HCT116 (cell line): ENCODE measurements around the gene DLG2. TPM values are rescaled to one million over a fixed set of nuclear protein-coding genes. Genes with fewer than 3 reads are reported as not detected.

Experiments
- ATAC-seq: fragments of 200-7000 bp; cut with Tn5 transposase; 2 replicates; pipeline ENCODE4 v1.9.1; 2020; ENCODE audit warnings: mild to moderate bottlenecking, moderate library complexity
- BruUV-seq: library from RNA; stranded (reverse); fragments of 400-500 nt; replicated peaks from 2 replicates; lab custom pipeline; 2021; lab: Mats Ljungman, UMichigan
- CTCF ChIA-PET: fragments of 300-600 bp; sonication (Branson Sonifier 250); formaldehyde crosslinking; loops from one replicate; lab custom pipeline; 2021; ENCODE audit warnings: antibody characterized with exemption; lab: Charles Lee
- POLR2A ChIA-PET: fragments of 300-600, 350-600 bp; sonication (Branson Sonifier 250); formaldehyde crosslinking; loops from one replicate; lab custom pipeline; 2021; ENCODE audit warnings: antibody characterized with exemption; lab: Charles Lee
- RAD21 ChIA-PET, 2 experiments: fragments of 300-600 bp; sonication (Branson Sonifier 250); formaldehyde crosslinking; loops; one replicate each; lab custom pipeline; 2023; ENCODE audit warnings: low total read pairs in 2 of 2; ENCODE audit not compliant: uncharacterized antibody in 2 of 2, unreplicated experiment in 2 of 2, low non-redundant PET in 1 of 2; lab: Charles Lee
- DNase-seq: peaks from one replicate; pipeline ENCODE4 v3.0.0-alpha.2; 2010; ENCODE audit warnings: low read depth, low spot score
- H2AFZ ChIP-seq: fragments of 200-600 bp; shearing (Covaris generic), sonication (generic); 2 replicates; pipeline ENCODE4 v1.6.1; 2017; ENCODE audit warnings: low read depth, mixed run types, mixed read lengths, antibody characterized with exemption, low read length; ENCODE audit not compliant: poor library complexity, severe bottlenecking
- H3K27ac ChIP-seq: 2 replicates; pipeline ENCODE4 v1.5.1; 2012; ENCODE audit warnings: low read depth, low read length
- H3K27me3 ChIP-seq: fragments of 200-600 bp; sonication (generic); 2 replicates; pipeline ENCODE4 v1.6.1; 2016; ENCODE audit warnings: mixed run types, low read length, mixed read lengths; ENCODE audit not compliant: insufficient read depth
- H3K36me3 ChIP-seq, 2 experiments: fragments of 200-500 bp in 1 of 2; fragments of 200-600 bp in 1 of 2; sonication (Bioruptor generic) in 1 of 2; sonication (generic) in 1 of 2; 2 replicates each; pipeline versions ENCODE4 v1.5.1 to v1.6.1; 2014 to 2016; ENCODE audit warnings: low read length in 2 of 2, inconsistent platforms in 1 of 2, mixed read lengths in 1 of 2, mixed run types in 1 of 2; ENCODE audit not compliant: insufficient read depth in 2 of 2, control insufficient read depth in 1 of 2
- H3K4me1 ChIP-seq, 2 experiments: fragments of 200-600 bp in 1 of 2; sonication (generic) in 1 of 2; 2 replicates each; pipeline versions ENCODE4 v1.5.1 to v1.6.1; 2012 to 2017; ENCODE audit warnings: low read length in 2 of 2, inconsistent platforms in 1 of 2, mild to moderate bottlenecking in 1 of 2, mixed read lengths in 1 of 2, mixed run types in 1 of 2, moderate library complexity in 1 of 2; ENCODE audit not compliant: insufficient read depth in 2 of 2, control insufficient read depth in 1 of 2
- H3K4me2 ChIP-seq: fragments of 200-600 bp; sonication (generic); 2 replicates; pipeline ENCODE4 v1.6.1; 2017; ENCODE audit warnings: mixed run types, low read length, mixed read lengths
- H3K4me3 ChIP-seq, 2 experiments: fragments of 200-600 bp in 1 of 2; sonication (generic) in 1 of 2; replicated peaks in 1 of 2; 2 replicates each; pipeline ENCODE4 v1.5.1; 2011 to 2016; ENCODE audit warnings: low read length in 2 of 2, control low read depth in 1 of 2, low read depth in 1 of 2, mild to moderate bottlenecking in 1 of 2, mixed read lengths in 1 of 2, mixed run types in 1 of 2
- H3K79me2 ChIP-seq: fragments of 200-600 bp; sonication (generic); 2 replicates; pipeline ENCODE4 v1.6.1; 2017; ENCODE audit warnings: mild to moderate bottlenecking, mixed run types, low read length, moderate library complexity, mixed read lengths; ENCODE audit not compliant: insufficient read depth
- H3K9ac ChIP-seq: fragments of 200-600 bp; sonication (generic); 2 replicates; pipeline ENCODE4 v1.6.1; 2016; ENCODE audit warnings: low read length, mixed read lengths
- H3K9me2 ChIP-seq: fragments of 200-600 bp; sonication (generic), shearing (Covaris generic); 2 replicates; pipeline ENCODE4 v1.6.1; 2017; ENCODE audit warnings: mixed run types, mild to moderate bottlenecking, moderate library complexity; ENCODE audit not compliant: insufficient read depth
- H3K9me3 ChIP-seq, 2 experiments: fragments of 200-500 bp in 1 of 2; fragments of 200-600 bp in 1 of 2; sonication (Bioruptor generic) in 1 of 2; sonication (generic) in 1 of 2; 2 replicates each; pipeline ENCODE4 v1.6.1; 2014 to 2017; ENCODE audit warnings: low read length in 2 of 2, mixed read lengths in 2 of 2, inconsistent platforms in 1 of 2, low read depth in 1 of 2, mild to moderate bottlenecking in 1 of 2, mixed run types in 1 of 2, moderate library complexity in 1 of 2; ENCODE audit not compliant: control insufficient read depth in 1 of 2, insufficient read depth in 1 of 2
- H4K20me1 ChIP-seq: fragments of 200-600 bp; sonication (generic), shearing (Covaris generic); 2 replicates; pipeline ENCODE4 v1.6.1; 2017; ENCODE audit warnings: mixed run types, mild to moderate bottlenecking, moderate library complexity; ENCODE audit not compliant: insufficient read depth
- CBX3 ChIP-seq: IDR thresholded peaks from 2 replicates; pipeline ENCODE4 v1.6.1; 2012; ENCODE audit warnings: low read depth
- CEBPB ChIP-seq: IDR thresholded peaks from 2 replicates; pipeline ENCODE4 v1.6.1; 2012; ENCODE audit warnings: low read depth
- ELF1 ChIP-seq: IDR thresholded peaks from 2 replicates; pipeline ENCODE4 v1.6.1; 2012; ENCODE audit warnings: low read depth, borderline replicate concordance
- EZH2 ChIP-seq: fragments of 200-600 bp; sonication (generic); IDR thresholded peaks from 2 replicates; pipeline ENCODE4 v1.6.1; 2017; ENCODE audit warnings: antibody characterized with exemption, mixed run types
- EZH2phosphoT487 ChIP-seq: fragments of 200-600 bp; IDR thresholded peaks from 2 replicates; pipeline ENCODE4 v1.6.1; 2018; ENCODE audit warnings: antibody characterized with exemption, borderline replicate concordance
- FOSL1 ChIP-seq: IDR thresholded peaks from 2 replicates; pipeline ENCODE4 v1.6.1; 2012; ENCODE audit warnings: low read depth
- MAX ChIP-seq: IDR thresholded peaks from 2 replicates; pipeline ENCODE4 v1.6.1; 2012
- RAD21 ChIP-seq: IDR thresholded peaks from 2 replicates; pipeline ENCODE4 v1.6.1; 2012; ENCODE audit warnings: low read depth, mild to moderate bottlenecking
- SIN3A ChIP-seq: IDR thresholded peaks from 2 replicates; pipeline ENCODE4 v1.6.1; 2012; ENCODE audit warnings: low read depth
- SP1 ChIP-seq: IDR thresholded peaks from 2 replicates; pipeline ENCODE4 v1.6.1; 2012; ENCODE audit warnings: low read depth
- SRF ChIP-seq: IDR thresholded peaks from 2 replicates; pipeline ENCODE4 v1.6.1; 2012; ENCODE audit warnings: low read depth
- TCF7L2 ChIP-seq: IDR thresholded peaks from 2 replicates; pipeline ENCODE4 v1.7.0; 2011; ENCODE audit warnings: borderline replicate concordance, inconsistent platforms; ENCODE audit not compliant: insufficient read depth, insufficient read length; ENCODE audit errors: extremely low read depth
- ZBTB33 ChIP-seq: IDR thresholded peaks from 2 replicates; pipeline ENCODE4 v1.6.1; 2011; ENCODE audit warnings: mild to moderate bottlenecking, low read length, moderate library complexity; ENCODE audit not compliant: insufficient replicate concordance; ENCODE audit errors: extremely low read depth
- ZFX ChIP-seq: fragments of 450-650 bp; IDR thresholded peaks from 2 replicates; pipeline ENCODE4 v1.6.1; 2017
- intact Hi-C: fragments of 100-400 bp; cut with micrococcal nuclease; formaldehyde crosslinking; loops from 2 replicates; pipeline ENCODE4 v1.10.0; 2022
- total RNA-seq: library from RNA; stranded (reverse); gene quantifications from one replicate; pipeline ENCODE4 v1.2.1, GENCODE V29; 2021; ENCODE audit not compliant: unreplicated experiment
- TF ChIP-seq, protein P1 (sequence below): IDR thresholded peaks from 2 replicates; pipeline ENCODE4 v1.6.1; 2012; ENCODE audit warnings: low read depth

DLG2 gene
- total RNA-seq, 1 experiment from 2014 or later, result 2.4 TPM

GRCh38 chr11:85098996-85099395 lies 528.1 kb downstream of the DLG2 start:
- intact Hi-C loops, result no loop called here
- CTCF ChIA-PET, result no interaction called here
- no peaks in the 10 kb centered on the region for H3K79me2 ChIP-seq

GRCh38 chr11:85096939-85097338 lies 530.2 kb downstream of the DLG2 start:
- no TSS peak for BruUV-seq
- Histone ChIP-seq H4K20me1 (no peaks in the 10 kb centered on the region), H3K36me3 (no peaks in the 10 kb centered on the region), H2AFZ (no peak overlapping the region), H3K4me3 (no peak overlapping the region), H3K27ac (no peak overlapping the region), H3K4me1 (no peaks in the 10 kb centered on the region), H3K79me2 (no peaks in the 10 kb centered on the region), H3K4me2 (no peak overlapping the region), H3K27me3 (0 out of 2 replicates have a peak, but pooled peaks cover 3% of the 10 kb centered on the region), H3K9me3 (no peaks in the 10 kb centered on the region), H3K9ac (no peak overlapping the region), H3K9me2 (no peaks in the 10 kb centered on the region)
- intact Hi-C loops, result no loop called here
- ChIA-PET RAD21 (no interaction called here), CTCF (no interaction called here), POLR2A (no interaction called here)
- DNase-seq (no peak), ATAC-seq (no peak)
- TF ChIP-seq ZBTB33 (no peak), MAX (no peak), ELF1 (no peak), CBX3 (no peak), SRF (no peak), ZFX (no peak), RAD21 (no peak), FOSL1 (no peak), CEBPB (no peak), EZH2 (no peak), TCF7L2 (no peak)
- TF ChIP-seq, protein P1, sequence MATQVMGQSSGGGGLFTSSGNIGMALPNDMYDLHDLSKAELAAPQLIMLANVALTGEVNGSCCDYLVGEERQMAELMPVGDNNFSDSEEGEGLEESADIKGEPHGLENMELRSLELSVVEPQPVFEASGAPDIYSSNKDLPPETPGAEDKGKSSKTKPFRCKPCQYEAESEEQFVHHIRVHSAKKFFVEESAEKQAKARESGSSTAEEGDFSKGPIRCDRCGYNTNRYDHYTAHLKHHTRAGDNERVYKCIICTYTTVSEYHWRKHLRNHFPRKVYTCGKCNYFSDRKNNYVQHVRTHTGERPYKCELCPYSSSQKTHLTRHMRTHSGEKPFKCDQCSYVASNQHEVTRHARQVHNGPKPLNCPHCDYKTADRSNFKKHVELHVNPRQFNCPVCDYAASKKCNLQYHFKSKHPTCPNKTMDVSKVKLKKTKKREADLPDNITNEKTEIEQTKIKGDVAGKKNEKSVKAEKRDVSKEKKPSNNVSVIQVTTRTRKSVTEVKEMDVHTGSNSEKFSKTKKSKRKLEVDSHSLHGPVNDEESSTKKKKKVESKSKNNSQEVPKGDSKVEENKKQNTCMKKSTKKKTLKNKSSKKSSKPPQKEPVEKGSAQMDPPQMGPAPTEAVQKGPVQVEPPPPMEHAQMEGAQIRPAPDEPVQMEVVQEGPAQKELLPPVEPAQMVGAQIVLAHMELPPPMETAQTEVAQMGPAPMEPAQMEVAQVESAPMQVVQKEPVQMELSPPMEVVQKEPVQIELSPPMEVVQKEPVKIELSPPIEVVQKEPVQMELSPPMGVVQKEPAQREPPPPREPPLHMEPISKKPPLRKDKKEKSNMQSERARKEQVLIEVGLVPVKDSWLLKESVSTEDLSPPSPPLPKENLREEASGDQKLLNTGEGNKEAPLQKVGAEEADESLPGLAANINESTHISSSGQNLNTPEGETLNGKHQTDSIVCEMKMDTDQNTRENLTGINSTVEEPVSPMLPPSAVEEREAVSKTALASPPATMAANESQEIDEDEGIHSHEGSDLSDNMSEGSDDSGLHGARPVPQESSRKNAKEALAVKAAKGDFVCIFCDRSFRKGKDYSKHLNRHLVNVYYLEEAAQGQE, result no peak

More at GRCh38 chr11:85098996-85099395, 528.1 kb downstream of the DLG2 start:
- no peak overlapping the region for H2AFZ ChIP-seq
- no TSS peak for BruUV-seq
- POLR2A ChIA-PET, result no interaction called here
- no peak overlapping the region for H3K27ac ChIP-seq
- no peaks in the 10 kb centered on the region for H3K36me3 ChIP-seq
- no peaks in the 10 kb centered on the region for H3K9me3 ChIP-seq
- no peak for ATAC-seq
- H3K9me2 ChIP-seq, result no peaks in the 10 kb centered on the region
- TF ChIP-seq EZH2phosphoT487 (no peak), SIN3A (no peak), SP1 (no peak), ELF1 (no peak)
- TF ChIP-seq, all 23 proteins: peak for 0
- H3K27me3 ChIP-seq, result 0 out of 2 replicates have a peak, but pooled peaks cover 3% of the 10 kb centered on the region
- no peak overlapping the region for H3K9ac ChIP-seq
- RAD21 ChIA-PET, result no interaction called here
- DNase-seq, result no peak
- no peaks in the 10 kb centered on the region for H3K4me1 ChIP-seq
- H3K4me2 ChIP-seq, result no peak overlapping the region
- H4K20me1 ChIP-seq, result no peaks in the 10 kb centered on the region
- H3K4me3 ChIP-seq, result no peak overlapping the region
